GM21786 (cell line): ENCODE results near the gene RBM23.

Experiments
- ATAC-seq: cut with Tn5 transposase; IDR thresholded peaks from one replicate; pipeline ENCODE4 v1.9.1; 2021; ENCODE audit not compliant: unreplicated experiment

The RBM23 gene

GRCh38 chr14:22845103-22845394 is 73.9 kb downstream of the RBM23 start:
- no peak for ATAC-seq

GRCh38 chr14:22844221-22845102 is 74.5 kb downstream of the RBM23 start:
- no peak for ATAC-seq
